Measurements from ENCODE around the gene TRPM3.

Gene TRPM3

DNA sequence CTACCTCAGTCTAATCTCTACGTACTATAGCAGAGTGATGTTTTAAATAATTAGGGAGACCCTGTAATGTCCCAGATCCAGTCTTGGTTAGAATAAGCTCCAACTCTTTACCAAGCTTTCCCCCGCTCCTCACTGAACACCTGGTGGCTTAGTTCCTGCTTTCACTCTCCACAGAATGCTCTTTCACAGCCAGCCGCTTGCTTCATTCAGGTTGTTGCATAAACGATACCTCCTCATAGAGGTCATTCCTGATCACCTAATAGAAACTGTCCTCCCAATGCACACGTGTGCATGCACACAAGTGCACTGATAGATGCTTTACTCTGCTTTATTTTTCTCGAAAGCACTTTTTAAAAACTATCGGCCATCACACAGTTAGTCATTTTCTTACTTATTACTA, 298.1 kb downstream of the TRPM3 start:
- DNase-seq (ENCODE audit: low read depth), result no peak

DNA sequence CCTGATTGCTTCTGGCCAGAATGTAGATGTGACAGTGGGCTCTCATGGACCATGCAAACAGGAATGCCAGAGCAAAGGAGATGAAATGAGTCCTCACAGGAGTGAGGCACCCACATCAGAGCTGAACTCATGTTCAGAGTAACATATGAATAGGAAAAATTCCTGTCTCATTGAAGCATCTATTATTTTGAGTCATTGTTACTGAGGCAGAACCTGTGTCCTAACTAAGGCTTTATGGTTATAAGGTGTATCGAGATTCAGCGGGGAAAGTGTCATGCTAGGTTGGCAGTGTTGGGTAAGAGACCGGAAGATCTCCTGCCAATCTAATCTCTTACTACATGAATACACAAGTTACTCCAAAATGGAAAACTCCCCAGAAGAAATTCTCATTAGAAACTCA, 304.1 kb downstream of the TRPM3 start:
- DNase-seq (ENCODE audit: low read depth), result no peak

DNA sequence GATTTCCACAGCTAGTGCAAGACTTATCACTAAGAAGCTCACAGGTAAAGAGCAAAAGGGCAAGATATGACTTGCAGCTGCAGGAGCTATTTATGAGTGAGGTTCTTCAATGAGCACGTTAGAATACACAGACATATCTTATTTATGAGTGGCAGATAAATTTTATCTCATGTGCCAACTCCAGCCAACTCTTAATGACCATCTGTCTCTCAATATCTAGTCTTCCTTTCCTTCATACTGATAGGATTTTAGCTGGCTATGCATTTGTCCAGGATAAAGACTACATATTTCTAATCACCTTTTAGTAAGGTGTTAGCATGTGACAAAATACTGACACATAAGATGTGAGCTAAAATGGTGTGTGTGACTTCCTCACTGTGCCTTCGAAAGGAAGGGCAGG, 304.5 kb downstream of the TRPM3 start:
- no peak for DNase-seq (ENCODE audit: low read depth)

DNA sequence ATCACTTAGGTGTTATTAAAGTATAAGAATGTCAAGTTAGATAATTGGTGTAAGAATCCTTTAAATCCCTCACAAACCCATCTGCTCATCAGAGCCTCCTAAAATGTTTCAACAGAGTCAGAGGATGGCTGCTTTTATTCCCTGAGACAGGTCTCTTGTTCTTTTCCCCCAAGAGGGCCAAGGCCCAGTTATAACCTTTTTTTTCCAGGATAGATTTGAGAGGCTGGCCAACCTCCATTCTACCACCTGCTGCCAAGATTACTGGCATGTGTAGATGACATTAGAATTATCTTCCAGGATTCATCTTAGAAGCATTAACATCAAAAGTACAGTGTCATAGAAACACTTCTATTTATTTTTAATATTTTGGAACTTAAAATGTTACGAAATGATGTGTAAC, 305.1 kb downstream of the TRPM3 start:
- no peak for DNase-seq (ENCODE audit: low read depth)

DNA sequence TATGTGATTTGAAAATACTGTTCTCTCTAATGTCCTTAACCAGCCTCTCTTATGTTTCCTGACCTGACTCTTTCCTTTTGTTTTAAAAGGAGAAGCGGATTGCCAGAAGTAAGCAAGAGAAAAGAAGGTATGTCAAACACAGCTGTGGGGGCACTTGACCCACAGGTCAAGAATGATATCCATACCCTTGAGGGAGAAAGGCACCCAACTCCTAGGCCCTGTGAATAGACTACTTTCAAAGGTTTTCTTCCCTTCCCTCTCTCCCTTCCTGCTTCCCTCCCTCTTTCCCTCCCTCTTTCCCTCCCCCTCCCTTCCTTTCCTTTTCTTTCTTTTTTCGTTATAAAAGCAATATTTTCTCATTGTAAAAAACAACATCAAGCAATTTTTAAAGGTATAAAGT, 306.8 kb downstream of the TRPM3 start:
- no peak for DNase-seq (ENCODE audit: low read depth)

DNA sequence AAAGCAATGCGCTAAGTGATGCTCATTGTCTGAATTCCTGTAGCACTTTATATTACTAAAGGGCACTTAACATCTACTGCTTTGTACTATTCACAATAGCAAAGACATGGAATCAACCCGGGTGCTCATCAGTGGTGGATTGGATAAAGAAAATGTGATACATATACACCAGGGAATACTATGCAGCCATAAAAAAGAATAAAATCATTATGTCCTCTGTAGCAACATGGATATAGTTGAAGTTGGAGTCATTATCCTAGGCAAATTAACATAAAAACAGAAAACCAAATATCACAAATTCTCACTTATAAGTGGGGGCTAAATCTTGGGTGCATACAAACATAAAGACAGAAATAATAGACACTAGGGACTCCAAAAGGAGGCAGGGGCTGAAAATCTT, 308.3 kb downstream of the TRPM3 start:
- no peak for DNase-seq (ENCODE audit: low read depth)

DNA sequence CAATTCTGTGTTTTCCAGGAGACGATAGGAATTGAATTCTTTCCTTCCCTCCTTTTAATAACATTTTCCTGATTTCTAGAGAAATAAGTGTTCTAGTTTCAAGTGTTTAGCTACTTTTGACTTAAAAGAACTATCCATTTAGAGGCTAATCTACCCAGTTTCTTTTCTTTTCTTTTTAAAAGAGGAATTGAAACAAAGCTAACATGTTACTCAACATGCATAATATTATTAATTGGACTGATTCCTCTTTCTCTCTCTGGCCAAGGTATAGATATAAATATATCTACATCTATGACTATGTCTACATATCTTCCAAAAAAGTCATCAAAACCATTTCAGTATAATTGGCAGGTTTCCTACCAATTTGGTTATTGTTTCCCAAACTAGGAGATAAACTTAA, 309.8 kb downstream of the TRPM3 start:
- no peak for DNase-seq (ENCODE audit: low read depth)

DNA sequence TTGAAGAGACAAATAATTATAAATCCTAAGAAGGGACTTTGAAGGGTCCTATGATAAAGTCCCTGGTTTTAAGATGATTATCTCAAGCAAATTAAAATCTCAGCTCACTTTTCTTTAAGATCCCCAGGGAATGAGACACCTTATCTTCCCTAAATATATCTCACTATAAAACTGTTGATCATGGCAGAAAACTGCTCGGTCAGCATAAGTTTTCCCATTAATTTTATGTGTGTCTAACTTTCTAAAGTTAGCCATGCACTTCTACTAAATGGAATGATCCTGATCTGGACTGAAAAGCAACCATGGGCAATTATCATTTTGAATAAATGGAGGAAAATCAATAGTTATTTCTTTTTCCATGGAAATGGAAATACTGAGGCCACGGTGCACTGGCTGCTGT, 314.5 kb downstream of the TRPM3 start:
- no peak for DNase-seq (ENCODE audit: low read depth)

DNA sequence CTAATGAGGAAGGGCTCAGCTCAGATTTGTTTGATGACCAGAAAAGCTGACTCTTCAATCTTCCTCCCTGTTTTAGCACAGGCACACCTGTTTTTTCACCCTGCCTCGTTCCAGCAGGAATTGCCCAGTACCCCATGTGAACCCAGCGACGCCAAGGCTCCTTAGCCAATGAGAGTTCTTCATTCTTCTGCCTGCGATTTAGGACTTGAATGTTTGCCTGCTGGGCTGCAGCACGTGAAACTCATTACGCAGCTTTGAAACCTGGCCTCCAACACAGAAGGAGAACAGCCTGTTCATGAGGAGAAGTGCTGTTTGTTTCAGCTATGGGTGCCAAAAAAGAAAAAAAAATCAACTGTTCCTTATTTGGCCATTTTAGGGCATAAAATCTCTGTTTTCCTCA, 315.5 kb downstream of the TRPM3 start:
- DNase-seq (ENCODE audit: low read depth), result no peak

DNA sequence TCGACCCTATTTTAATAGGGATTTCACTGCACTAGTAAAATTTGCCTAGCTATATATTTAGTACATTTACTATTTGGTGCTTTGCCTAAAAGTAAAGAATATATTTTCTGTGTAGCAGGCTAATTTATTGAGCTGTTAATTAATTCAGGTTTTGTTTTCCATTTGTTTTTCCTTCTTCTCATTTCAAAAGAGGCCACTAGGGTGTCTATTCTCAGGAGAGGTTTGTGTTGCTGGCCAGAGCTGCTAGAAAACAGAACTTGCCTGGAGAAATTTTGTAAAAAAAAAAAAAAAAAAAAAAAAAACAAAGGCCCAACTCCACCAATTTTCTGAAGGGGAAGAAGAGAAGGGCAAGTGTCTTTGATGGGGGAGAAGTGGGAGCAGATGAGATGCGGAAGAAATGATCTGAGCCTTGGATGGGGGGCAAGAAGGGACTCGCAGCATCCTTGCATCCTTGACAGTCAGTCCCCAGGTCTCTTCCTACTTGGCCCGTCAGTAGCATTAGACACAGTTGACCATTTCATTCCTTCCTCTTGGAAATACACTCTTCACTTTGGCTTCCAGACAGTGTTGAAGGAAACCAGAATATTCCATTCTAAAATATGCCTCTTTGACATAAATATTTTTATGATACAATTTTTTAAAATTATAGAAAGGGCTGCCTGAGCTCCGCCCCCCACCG, 318.5 kb downstream of the TRPM3 start:
- no peak for DNase-seq (ENCODE audit: low read depth)

DNA sequence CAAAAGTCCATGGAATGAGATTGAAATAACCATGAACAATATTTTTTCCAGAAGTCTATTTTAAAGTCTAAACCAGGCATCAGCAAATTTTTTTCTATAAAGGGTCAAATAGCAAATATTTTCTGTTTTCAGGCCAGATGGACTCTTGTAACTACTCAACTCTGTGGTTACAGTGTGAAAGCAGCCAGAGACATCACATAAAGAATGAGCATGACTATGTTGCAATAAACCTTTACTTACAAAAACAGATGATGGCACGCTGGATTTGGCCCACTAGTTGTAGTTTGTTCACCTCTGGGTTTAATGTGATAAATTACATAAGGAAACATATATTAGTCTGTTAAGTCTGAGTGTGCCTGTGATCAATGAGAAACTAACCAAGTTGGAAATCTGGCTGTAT, 319.2 kb downstream of the TRPM3 start:
- no peak for DNase-seq (ENCODE audit: low read depth)

DNA sequence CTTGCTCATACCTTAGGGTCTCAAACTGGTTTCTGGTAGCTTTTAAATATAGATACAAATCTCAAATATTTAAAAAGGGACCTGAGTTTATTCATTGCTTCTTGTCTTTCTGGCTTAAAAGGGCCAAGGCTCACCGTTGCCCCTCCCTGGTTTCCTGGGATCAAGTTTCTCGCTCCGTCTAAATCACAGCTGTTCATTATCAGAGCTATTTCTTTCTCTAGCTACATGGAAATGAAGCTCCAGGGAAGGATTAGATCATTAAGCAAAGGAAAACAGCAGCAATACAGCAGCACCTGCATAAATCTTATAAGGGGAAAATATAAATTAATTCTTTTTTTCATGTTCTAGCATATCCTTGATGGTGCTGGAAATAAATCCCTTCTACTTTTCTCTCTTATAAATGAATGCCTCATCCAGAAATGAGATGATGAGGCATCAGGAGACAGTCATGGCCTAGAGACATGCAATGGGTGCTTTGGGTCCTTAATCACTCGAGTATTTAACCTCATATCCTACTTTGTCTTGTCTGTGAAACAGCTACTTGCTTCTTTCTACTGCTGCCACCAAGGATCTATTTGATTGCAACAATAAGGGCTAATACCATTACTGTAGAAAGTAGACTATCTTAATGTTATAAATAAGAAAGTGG, 320.1 kb downstream of the TRPM3 start:
- DNase-seq (ENCODE audit: low read depth), result no peak

DNA sequence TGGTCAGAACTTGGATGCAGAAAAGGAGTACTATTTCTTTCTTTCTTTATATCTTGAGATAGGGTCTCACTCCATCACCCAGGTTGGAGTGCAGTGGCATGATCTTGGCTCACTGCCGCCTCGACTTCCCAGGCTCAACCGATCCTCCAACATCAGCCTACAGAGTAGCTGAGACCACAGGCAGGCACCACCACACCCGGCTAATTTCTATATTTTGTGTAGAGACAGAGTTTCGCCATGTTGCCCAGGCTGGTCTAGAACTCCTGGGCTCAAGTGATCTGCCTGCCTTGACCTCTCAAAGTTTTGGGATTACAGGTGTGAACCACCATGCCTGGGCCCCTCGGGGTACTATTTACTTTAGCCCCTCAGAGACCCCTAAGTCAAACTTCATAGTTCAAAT, 323.4 kb downstream of the TRPM3 start:
- no peak for DNase-seq (ENCODE audit: low read depth)

DNA sequence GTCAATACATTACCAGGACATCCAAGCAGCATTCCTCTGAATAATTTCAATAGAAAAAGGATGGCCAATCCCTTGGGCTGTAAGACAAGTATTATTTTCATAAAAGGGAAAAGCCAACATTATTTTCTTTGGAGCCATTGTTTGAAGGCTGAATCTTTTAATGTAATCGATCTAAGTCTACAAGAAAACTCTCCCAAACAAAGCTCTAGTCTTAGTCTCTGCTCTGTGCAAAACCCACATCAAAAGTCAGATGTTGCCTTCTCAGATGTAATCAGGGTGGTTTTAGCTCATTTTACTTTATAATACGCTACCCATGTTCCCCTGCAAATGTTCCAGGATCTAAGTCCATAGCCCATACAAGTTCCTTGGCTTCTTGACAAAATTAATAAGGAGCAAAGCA, 325.6 kb downstream of the TRPM3 start:
- no peak for DNase-seq (ENCODE audit: low read depth)

DNA sequence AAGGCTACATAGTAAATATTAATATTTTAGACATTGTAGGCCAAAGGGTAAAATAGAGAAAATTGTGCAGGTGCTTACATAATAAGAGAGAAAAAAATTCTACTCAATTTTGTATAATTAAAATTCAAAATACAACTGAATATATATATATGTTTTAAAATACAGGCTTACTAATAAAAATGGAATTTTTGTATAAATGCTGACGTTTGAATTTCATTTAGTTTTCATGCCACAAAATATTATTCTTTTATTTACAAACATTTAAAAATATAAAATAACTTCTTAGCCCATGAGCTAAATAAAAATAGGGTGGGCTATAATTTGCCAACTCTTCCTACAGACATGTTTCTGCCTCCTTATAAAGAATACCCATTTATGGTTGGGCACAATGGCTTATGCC, 328.6 kb downstream of the TRPM3 start:
- no peak for DNase-seq (ENCODE audit: low read depth)

DNA sequence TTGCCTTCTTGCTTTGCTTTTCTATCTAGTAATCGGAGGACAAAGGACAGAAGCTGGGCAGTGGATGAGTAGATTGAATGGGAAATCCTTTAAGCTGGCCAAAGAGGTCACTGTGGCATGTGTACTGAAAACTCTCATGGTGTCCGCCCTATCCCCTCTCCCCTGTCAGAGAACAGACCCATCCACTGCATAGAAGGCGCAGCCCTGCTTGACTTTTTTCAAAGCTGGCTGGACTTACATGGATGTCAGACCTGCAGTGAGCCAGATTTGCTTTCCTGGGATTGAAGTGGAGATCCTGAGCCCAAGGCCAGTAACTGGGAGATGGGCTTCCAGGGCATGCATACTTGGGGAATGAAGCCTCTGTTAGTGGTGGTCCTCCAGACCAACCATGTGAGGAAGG, 329.5 kb downstream of the TRPM3 start:
- DNase-seq (ENCODE audit: low read depth), result no peak

DNA sequence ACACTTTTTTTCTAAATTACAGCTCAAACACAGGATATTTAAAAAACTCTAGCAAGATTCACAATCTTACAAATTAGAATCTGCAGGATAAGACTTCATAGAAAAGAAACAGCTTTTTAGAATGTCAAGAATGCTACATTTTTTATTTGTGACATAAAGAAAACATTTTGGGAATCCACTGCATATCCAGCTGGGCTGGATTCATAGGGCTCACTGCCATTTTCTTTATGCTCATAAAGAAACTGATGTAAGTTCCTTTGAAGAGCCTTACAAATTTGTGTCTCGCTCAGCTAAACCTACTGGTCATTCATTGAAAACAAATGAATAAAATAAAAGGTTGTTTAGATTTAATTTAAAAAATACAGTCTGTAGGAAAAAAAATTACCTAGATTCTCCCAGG, 332.3 kb downstream of the TRPM3 start:
- no peak for DNase-seq (ENCODE audit: low read depth)

DNA sequence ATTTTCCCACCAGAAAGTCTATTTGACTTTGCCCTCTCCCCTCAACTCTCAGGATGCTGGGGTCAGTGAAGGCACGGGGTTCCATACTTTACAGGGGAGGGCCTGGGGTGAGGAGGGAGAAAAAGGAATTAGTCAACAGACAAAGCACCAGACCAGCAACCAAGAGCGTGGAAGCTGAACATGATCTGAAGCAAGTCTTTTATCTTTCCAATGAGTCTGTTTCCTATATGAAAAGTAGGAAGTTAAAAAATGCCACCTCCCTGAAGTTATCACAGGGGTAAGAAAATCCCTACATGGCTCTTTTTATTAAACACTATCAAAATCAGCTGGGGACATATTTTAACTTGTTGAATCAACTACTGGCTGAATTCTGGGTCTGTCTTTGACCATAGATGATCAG, 337.0 kb downstream of the TRPM3 start:
- DNase-seq (ENCODE audit: low read depth), result no peak

DNA sequence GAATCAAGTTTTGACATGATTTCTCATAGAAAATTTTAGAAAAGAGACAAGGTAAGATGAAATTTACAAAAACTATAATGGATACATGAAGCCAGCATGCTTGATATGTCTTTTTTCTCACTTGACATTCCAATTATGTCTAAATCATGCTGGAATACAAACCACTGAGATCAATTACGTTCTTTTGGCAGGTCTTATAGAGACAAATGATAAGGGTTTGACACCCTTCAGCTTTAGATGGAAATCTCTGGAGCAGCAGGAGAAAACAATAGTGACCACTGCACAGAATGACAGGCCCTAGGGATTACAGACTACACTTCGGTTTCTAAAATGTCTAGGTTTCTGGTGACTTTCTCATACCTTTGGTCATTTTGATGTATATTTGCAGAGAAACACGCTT, 342.9 kb downstream of the TRPM3 start:
- no peak for DNase-seq (ENCODE audit: low read depth)

DNA sequence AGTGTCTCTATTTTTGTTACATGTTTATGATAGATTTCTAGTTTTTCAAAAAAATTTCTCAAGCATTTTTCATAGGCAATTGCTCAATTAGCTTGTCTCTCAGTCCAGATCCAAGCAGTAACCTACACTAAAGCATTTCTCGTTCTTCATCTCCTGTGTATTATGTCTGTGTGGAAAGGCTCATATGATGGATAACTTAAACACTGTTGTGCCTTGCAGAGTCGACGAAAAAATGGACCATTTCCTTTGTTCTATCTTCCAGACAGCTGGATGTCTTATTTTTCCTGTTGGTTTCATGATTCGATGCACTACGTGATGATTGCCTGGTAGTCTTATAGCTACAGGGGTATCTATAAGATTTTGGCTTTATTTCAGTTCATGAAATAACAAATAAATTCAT, 347.8 kb downstream of the TRPM3 start:
- no peak for DNase-seq (ENCODE audit: low read depth)

DNA sequence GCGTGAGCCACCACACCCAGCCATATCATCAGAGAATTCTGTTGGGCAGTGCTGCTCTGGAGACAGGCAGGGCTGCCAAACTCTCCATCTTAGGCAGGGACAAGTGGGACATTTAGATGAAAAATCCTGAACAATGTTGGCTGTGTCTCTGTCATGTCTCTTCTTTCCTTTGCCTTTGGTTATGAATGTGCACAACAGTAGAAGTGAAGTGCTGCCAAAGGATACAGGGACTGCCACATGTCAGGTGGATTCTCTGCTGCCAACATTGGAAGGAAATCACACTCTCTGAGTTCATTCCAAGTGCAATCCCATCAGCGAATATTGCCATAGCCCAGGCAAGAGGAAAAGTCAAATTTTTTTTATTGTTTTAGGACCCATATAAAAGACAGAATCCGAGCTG, 348.8 kb downstream of the TRPM3 start:
- no peak for DNase-seq (ENCODE audit: low read depth)

DNA sequence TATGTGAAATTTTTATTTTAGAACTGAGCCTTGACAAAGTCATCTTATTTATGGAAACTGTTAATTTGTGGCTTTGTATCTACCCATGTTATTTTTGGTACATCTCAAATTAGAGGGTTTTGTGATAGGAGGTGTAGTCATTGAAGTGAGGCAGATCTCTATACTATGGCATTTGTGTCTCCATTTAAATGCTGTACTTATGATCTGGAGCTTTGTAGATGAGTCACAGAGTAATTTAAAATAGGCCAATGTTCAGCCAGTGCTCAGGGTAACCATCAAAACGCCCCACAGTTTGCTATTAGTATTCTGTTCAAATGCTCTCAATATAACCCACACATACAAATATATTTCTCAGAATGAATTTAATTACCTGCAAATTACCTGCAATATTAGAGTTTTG, 355.5 kb downstream of the TRPM3 start:
- DNase-seq (ENCODE audit: low read depth), result no peak

DNA sequence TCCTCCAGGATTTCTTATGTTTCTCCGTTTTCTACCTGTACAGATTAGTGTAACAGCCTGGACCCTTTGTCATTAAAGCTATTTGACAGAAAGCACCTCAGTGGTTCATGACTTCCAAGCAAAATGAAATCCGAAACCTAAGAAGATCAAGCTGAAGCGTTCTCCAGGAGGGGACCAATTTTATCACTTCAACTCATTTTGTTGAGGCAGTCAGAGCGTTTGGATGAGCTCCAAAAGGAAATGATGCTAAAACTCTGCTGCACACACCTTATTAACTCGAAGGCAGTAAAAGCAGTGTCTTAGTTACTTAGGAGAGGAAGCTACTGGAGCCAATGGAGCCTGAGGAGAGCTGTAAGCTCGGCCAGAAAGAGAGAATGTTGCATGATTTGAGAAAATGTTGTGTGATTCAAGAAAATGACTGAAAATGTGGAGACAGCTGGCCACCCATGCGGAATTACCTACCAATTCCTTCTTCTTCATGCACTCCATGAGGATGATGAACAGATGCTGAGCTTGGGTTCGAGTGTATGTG, 360.2 kb downstream of the TRPM3 start:
- no peak for DNase-seq (ENCODE audit: low read depth)

DNA sequence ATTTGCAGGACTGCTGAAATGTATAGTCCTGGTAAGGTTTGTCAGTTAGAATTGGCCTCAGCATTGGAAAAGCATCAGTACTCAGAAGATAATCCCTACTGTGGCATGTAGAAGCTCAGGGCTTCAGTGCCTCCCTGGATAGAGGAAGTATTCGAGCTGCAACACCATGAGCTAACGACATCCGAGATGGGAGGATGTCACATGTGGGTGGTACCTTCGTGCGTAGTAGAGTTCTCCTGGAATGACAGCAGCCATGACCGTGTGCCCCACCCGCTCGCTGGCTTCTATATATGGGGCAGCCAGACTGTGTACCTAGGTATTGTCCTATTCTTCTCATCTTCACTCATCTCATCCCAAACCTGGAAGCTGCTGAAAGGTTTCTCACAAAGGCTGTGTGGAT, 361.2 kb downstream of the TRPM3 start:
- DNase-seq (ENCODE audit: low read depth), result no peak
